GM19328 (cell line): ENCODE data around the gene ATP6V1B1.
A peak's percentile ranks its signal among the peaks of the same experiment; 100 is the strongest.

ENCODE experiments used
- ATAC-seq: cut with Tn5 transposase; IDR thresholded peaks from one replicate; pipeline ENCODE4 v1.9.1; 2021; ENCODE audit warnings: mild to moderate bottlenecking, moderate library complexity; ENCODE audit not compliant: unreplicated experiment

ATP6V1B1 gene

DNA sequence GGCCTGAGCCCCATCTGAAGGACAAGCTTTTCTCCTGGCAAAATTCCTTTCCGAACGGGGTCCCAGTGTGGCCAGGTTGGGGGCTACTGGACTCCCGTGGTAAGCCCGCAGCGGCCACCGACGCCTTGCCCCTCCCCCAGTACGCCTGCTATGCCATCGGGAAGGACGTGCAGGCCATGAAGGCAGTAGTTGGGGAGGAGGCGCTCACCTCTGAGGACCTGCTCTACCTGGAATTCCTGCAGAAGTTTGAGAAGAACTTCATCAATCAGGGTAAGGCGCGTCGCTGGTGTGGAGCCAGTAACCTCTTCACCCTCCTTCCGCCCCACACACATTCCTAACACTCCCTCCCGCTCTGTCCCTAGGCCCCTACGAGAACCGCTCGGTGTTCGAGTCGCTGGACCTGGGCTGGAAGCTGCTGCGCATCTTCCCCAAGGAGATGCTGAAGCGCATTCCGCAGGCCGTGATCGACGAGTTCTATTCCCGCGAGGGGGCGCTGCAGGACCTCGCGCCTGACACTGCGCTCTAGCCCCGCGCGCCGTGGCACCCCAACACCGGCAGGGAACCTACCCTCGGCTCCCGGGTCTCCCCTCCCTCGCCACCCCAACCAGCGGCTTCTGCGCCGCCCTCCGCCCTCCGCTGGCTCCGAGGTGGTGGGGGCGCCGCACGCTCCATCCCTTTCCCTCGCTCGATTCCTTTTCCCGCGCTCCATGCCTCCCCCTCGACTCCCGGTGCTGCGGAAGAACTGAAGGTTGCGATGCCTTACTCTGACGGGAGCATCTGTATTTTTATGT is 29.1 kb downstream of the ATP6V1B1 start:
- peak; percentile 74 for ATAC-seq

DNA sequence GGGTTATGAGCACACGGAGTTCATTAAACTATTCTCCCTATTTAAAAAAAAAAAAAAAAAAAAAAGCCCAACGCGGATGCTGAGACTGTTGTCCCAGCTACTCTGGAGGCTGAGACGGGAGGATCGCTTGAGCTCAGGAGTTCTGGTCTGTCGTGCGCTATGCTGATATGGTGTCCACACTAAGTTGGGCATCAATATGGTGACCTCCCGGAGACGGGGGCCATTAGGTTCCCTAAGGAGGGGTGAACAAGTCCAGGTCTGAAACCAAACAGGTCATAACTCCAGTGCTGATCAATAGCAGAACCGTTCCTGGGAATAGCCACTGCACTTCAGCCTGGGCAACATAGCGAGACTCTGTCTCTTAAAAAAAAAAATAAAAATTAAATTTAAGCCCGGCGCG is 29.8 kb downstream of the ATP6V1B1 start:
- no peak for ATAC-seq

DNA sequence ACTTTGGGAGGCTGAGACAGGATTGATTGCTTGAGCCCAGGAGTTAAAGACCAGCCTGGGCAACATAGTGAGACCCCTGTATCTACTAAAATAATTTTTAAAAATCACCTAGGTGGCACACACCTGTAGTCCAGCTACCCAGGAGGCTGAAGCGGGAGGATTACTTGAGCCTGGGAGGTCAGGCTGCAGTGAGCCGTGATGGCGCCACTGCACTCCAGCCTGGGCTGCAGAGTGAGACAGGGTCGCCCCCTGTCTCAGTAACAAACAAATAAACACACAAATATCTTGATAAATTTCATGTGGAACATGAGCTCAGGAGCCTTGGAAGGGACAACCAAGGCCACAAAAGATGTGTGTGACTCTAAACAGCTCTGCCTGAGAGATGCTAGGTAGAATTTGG is 31.0 kb downstream of the ATP6V1B1 start:
- no peak for ATAC-seq

DNA sequence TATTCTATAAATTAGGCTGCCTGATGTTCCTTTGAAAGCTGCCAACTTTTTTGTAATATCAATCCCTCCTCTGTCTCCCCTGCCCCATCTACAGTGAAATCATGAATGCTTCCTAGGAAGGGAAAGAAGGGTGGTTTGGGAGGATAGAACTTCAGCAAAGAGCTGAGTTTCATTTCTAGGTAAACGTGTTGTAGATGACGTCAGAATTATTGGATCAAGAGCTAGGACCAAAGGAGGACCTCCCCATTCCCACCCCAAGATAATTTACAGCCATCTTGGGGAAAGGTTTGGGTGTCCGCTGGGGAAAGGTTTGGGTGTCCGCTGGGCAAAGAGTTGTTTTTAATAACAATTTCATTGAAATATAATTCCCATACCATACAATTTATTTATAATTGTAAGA is 31.5 kb downstream of the ATP6V1B1 start:
- no peak for ATAC-seq

DNA sequence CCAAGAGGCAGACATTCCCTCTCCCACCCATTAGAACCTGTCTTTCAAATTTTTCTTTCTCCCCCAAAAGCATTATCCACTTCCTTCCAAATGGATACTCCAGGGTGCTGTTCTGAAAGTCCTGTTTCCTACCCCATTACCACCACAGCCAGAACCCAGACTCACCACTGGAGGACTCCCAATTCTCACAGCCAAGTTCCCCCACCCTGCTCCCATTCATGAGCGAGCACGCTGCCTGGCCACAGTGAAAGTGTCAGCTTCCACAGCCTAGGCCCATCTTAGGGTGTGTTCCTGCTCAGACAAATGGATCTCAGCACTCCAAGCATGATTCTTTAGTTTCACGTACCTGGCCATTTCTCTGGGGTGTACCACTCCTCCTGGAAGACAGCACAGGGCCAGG is 38.9 kb downstream of the ATP6V1B1 start:
- no peak for ATAC-seq

DNA sequence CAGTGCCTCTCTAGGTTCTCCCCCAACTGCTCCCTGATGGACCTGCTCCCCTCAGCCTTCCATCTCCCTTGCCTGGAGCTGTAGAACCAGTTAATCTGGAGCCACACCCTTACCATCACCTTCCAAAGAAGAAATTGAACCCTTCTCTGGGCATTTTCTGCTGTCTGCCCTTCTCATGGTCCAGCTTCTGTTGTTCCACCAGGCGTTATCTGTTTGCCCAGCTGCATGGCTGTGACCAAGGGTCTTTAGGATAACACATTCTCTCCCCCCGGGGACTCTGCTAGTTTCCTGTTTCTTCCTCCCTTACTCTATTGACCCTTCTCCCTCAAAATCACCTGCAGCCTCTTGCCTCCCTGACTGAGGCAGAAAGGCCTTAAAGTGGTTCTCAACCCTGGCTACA is 39.5 kb downstream of the ATP6V1B1 start:
- ATAC-seq = no peak

DNA sequence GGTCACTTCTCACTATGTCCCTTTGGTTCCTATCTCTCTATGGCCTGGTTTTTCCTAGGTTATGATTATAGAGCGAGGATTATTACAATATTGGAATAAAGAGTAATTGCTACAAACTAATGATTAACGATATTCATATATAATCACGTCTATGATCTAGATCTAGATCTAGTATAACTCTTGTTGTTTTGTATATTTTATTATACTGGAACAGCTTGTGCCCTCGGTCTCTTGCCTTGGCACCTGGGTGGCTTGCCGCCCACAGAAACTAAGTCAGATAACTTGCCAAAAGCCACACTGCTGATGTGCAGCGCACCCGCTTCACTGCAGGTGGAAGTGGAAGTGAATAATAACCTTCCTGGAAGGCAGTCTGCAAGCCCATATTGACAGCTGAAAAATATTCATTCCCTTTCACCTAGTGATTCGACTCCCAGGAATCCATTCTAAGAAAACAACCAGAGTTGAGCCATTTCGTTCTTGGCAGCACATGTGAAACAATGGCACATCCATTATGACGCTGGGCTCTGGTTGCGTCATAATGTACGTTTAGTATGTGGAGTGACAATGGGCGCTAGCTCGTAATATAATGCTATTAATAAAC is 42.0 kb downstream of the ATP6V1B1 start:
- no peak for ATAC-seq

DNA sequence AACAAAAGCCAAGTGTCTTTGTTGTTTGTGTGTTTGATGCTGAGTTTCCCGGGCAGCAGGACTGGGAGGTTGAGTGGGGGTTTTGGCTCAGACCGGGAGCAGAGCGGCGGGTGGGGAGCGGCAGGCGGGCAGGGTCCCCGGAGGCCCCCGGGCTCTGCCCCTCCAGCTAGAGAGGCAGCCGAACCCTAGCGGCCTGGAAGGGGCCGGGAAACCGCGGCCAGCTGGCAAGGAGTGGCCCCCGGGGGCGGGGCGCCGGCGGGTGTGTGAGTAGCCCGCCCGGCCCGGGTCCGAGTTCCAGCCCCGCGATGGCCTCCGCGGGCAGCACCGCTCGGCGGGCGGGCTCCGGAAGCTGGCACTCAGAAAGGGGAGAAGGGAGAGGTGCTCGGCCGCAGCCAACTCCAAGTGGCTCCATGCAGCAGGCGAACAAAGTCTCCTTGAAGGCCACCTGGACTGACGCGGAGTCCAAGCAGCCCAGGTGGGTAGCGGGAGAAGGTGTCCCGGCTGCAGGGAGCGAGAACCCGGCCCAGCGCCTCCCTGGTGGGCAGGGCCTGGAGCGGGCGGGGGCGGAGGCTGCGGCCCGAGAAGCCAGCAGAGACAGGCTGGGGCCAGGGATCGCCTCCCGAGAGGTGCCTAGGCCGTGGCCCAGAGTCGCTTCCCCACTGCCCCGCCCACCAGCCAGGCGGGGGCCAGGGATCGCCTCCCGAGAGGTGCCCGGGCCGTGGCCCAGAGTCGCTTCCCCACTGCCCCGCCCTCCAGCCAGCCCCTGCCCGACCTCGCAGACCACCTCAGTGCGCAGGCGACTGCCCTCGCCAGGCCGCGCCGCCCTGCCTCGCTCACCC is 42.9 kb downstream of the ATP6V1B1 start, which contains the start of gene ANKRD53:
Gene ANKRD53 (plus strand): TSS at position 290 of the 839 bp plus-strand sequence. CDS start 16 bp downstream, at position 306.
- no peak for ATAC-seq

DNA sequence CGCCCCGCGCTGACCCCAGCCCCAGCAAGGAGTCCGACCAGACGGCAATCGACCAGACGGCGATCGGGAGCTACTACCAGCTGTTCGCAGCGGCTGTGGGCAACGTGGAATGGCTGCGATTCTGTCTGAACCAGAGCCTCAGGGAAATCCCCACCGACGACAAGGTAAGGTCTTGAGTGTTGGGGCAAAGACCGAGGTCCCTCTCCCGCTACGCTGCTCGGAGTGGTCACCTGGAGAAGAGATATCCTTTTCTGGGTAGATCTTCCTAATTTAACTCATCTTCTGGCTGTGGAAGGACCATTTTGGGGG is 43.4 kb downstream of the ATP6V1B1 start:
- no peak for ATAC-seq

DNA sequence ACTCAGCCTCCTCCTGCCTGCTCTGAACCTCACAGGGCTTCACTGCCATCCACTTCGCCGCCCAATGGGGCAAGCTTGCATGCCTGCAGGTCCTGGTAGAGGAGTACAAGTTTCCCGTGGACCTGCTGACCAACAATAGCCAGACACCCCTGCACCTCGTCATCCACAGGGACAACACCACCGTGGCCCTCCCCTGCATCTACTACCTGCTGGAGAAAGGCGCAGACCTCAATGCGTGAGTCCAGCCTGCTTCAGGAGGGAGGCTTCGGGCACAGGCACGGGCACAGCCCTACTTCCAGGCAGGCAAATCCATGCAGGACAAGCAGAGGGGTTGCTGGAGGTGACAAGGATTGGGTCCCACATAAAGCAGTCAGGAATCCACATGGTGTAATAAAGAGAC is 43.9 kb downstream of the ATP6V1B1 start:
- no peak for ATAC-seq

DNA sequence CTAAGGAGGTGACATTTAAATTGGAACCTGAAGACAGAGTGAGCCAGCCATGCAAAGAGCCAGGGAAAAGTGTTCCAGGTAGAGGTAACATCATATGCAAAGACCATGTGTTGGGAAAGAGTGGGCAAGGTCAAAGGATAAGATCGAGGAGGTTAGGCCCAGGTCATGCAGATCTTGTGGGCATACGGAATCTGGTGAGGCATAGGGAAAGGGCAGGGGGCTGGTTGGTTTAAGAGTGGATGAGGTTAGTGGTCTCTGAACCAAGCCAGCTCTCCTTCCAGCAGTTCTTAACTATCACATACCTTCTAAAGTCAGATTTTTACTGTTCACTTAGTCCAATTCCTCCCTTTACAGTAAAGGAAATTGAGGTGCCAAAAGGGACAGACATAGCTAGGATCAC is 45.7 kb downstream of the ATP6V1B1 start:
- ATAC-seq = no peak

DNA sequence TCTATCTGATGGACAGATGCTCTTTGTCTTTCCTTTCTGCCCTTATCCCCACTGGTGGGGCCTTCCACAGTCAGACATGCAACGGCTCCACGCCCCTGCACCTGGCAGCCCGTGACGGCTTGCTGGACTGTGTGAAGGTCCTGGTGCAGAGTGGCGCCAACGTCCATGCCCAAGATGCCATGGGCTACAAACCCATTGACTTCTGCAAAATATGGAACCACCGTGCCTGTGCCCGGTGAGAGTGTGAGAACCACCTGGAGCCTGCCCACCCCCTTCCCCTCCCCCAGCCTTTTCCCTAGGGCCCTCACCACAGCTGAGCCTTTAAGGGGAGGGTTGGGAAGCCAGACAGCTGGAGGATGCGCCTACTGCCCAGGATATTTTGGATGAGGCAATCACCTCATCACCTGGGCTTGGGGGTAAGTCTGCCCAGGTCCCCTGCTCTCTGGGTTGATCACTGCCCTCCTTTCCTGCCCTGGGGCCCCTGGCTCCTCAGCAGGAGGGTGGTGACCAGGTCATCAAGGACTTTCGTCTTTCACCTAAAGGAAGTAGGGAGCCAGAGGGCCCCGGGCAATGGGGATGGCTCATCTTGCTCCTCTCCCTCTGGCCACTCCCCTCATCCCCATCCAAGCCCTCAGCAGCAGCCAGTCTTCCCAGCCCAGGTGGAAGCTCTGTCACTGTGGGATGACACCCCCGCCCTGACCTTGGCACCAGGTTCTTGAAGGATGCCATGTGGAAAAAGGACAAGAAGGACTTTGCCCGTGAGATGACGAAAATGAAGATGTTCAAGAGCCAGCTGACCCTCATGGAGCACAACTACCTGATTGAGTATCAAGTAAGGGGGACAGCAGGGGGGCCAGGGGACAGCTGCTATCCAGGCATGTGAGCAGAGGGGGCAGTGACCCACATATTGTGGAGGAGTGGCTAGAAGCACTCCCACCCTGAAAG is 46.4 kb downstream of the ATP6V1B1 start:
- no peak for ATAC-seq

DNA sequence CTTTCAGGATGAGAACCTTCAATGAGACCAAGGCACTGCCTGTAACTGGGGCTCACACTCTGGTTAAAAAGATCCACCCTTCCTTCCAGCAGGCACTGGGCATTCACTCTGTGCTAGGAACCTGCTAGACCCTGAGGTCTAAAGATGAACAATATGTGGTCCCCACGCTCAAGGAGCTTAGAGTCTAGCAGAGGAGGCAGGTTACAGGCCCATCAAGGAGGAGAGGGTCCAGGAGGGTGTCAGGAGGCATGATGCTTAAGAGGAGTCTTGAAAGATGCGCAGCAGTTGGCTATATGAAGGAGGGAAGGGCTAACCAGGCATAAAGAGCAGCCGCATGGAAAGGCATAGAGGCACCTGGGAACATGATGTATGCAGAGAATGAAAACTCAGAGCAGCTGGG is 47.3 kb downstream of the ATP6V1B1 start:
- no peak for ATAC-seq

DNA sequence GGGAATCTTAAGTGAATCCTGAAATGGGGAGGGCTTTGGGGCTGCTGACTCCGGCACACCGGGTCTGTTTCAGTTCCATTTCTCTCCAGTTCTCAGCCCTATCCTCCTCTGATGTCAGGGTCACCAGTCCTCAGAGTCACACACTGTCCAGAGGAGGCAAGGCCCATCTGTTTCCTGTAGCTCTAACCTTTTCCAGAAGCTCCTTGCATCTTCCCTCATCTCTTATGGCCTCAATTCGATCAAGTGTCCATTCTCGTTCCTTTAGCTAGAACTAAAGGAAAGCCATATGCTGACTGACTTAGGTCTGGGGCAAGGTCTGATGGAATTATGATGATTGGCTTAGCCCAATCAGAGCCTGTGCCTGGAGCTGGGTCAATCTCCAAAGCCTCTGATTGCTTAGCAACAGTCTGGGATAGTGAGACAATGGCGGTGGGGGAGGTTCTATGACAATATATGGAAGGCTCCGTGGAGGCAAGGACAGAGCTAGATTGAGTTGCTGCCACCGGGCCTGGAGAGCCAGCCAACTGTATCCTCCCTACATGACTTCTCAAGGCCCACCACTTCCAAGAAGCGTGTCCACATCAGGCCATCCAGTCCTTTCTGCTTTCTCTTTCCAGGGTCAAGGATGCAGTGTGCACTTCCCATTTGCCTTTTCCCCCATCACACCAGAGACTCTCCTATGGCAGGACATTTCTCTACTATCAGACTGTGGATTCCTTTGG is 48.0 kb downstream of the ATP6V1B1 start:
- no peak for ATAC-seq

DNA sequence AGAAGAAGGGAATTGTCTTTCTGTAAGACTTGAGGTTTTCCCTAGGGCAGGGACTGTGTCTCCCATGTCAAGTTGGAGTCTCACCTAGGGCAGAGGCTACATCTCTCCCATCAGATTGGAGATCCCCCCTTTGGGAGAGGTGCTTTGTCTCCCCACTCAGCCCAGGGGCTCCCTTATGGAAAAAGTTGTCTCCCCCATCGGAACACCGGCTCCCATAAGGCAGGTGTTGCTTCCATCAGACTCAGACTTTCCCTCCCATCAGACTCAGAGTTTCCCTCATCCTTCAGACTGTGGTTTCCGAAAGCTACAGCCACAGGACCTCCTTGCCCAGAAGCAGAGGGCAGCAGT is 48.5 kb downstream of the ATP6V1B1 start:
- ATAC-seq = no peak

DNA sequence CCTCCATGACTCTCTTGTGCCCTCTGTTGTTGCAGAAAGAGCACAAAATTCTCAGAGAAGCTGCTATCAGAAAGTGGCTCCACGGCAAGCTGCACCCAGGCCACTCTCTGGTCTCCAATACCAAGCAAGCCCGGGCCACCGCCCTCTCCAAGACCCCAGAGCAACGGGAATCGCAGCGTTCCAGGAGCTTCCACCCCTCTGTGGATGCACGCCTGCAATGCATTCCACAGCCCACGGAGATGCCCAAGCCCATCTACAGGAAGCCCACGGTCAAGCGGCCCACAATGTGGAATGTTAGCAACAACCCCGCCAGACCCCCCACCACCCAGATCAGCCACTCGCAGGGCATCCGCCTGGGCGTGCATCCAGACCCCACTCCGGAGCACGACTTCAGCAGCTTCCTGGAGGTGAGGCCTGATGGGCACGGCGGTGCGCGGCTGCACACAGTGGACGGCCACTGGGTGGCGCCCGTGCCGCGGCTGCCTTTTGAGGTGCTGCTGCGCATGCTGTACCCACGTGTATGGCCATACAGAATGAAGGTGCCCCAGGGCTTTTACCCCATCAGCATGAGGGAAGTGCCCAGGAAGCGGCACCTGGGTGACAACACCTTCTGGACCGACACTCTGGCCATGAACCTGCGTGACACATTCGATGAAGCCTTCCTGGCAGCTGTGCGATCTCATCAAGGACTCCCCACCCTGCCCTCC is 49.0 kb downstream of the ATP6V1B1 start:
- peak; percentile 93 for ATAC-seq

DNA sequence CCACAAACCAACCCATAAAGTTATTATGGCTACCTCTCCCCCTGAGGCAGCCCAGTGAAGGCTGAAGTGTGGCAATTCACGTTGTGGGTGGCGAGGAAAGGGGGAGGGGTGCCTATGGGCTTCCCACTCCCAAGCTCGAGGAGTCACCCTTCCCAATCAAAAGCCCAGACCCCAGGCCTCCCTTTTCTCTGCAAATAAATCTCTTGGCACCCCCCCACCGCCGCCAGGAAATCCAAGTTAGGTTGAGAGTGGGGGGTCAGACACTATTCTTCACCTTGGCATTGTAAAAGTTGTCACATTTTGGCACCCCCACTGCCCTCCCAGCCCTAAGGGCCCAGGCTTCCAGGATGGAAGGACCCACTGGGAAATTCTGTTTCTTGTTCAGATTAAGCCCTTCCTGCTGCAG is 49.6 kb downstream of the ATP6V1B1 start:
- ATAC-seq = no peak

DNA sequence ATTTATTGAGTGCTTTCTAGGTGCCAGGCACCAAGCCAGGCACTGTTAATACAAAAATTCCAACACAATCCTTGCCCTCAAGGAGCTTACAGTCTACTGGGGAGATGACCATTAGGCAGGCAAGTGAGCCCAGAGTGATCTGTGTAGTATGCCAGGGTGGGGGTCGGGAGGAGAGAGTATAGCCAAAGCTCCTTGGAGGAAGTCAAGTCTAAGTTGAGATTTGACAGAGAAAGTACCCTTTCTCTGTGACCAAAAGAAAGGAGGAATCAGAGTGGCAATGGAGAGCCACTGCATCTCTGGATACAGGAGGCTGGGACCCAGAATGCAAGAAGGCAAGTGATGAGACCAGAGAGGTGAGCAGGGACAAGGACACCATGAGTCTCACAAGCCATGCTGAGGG is 50.3 kb downstream of the ATP6V1B1 start:
- no peak for ATAC-seq

DNA sequence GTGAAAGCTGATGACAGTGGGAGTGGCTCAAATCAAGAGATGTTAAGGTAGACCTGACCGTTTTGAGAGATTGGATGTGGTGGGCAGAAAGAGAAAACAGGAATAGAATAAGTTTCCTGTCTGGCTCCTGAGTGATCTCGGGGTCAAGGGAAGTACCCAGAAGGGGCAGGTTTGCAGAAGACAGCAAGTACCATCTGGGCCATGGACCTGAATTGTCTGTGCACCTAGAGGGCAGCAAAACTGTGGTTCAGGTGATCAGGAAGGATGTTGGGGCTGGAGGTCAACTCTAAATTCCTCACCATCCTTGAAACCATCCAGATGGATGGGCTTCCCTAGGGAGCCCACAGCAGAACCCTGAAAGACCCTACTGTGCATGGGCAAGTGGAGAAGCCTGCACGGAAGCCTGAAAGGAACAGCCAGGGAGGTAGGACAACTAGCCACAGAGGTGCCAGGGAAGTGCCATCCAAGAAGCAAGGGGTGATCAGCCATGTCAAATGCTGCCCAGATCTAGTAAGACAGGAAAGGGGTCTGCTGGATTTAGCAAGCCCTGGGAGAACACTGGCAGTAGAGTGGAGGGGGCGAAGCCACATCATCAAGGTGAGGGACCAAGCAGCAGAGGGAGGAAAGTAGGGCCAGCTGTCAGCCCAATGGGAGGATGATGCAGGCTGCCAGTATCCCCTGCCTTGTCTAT is 50.9 kb downstream of the ATP6V1B1 start:
- ATAC-seq = no peak
